Naive thymus-derived CD8-positive, alpha-beta T cell (primary cell): ENCODE data around the gene TDRD12. TPM values are rescaled to one million over a fixed set of nuclear protein-coding genes. Genes with fewer than 3 reads are reported as not detected.
"Not testable (repeated sequence)": the region's sequence is repeated elsewhere in the genome, so short reads cannot be mapped to it uniquely, and the experiment has no call there.

Experiments
- ATAC-seq, 2 donors: fragments of 150-1000 bp; cut with Tn5 transposase in 1 of 2; sonication (Bioruptor Pico), chemical (Tn5 transposase) in 1 of 2; 1 replicate in 1 of 2; 2 replicates in 1 of 2; pipeline ENCODE4 v1.10.0; 2021; ENCODE audit warnings: mild to moderate bottlenecking in 2 of 2, moderate library complexity in 2 of 2
- POLR2A ChIA-PET: fragments of 350-600 bp; sonication (Branson Sonifier 250); formaldehyde crosslinking; loops from one replicate; lab custom pipeline; 2021; ENCODE audit warnings: antibody characterized with exemption; lab: Charles Lee
- DNase-seq, 10 donors: peaks; one replicate each; pipeline versions ENCODE4 v3.0.0 to v3.0.0-alpha.2; 2020 to 2022
- H3K27ac Mint-ChIP-seq, 10 donors: one replicate each; pipeline ENCODE4 v1.8.0; 2020 to 2022; ENCODE audit warnings: mild to moderate bottlenecking in 10 of 10, mixed read lengths in 10 of 10, moderate library complexity in 4 of 10, inconsistent platforms in 1 of 10
- H3K27me3 Mint-ChIP-seq, 5 donors: one replicate each; pipeline ENCODE4 v1.8.0; 2021 to 2022; ENCODE audit warnings: mixed read lengths in 5 of 5
- H3K36me3 Mint-ChIP-seq, 3 donors: one replicate each; pipeline ENCODE4 v1.8.0; 2020 to 2022; ENCODE audit warnings: mixed read lengths in 3 of 3, mild to moderate bottlenecking in 2 of 3, inconsistent platforms in 1 of 3
- H3K4me1 Mint-ChIP-seq, 4 donors: one replicate each; pipeline ENCODE4 v1.8.0; 2021 to 2022; ENCODE audit warnings: mixed read lengths in 4 of 4
- H3K4me3 Mint-ChIP-seq, 10 donors: one replicate each; pipeline ENCODE4 v1.8.0; 2020 to 2022; ENCODE audit warnings: mild to moderate bottlenecking in 10 of 10, mixed read lengths in 10 of 10, moderate library complexity in 6 of 10, inconsistent platforms in 1 of 10
- H3K9me3 Mint-ChIP-seq, 9 donors: one replicate each; pipeline ENCODE4 v1.8.0; 2020 to 2022; ENCODE audit warnings: mixed read lengths in 9 of 9, mild to moderate bottlenecking in 3 of 9, inconsistent platforms in 1 of 9, moderate library complexity in 1 of 9
- polyA plus RNA-seq, 3 donors: library from polyadenylated mRNA; unstranded; fragments of 300-500 nt; fragmentation: Illumina TruSeq; gene quantifications; one replicate each; pipeline ENCODE4 v1.2.3, GENCODE V29; 2021
- total RNA-seq, 8 experiments: library from RNA in 2 of 8; stranded (reverse) in 2 of 8; gene quantifications; one replicate each; pipeline ENCODE4 v1.2.3 and lab custom pipeline; 2021 to 2026

The TDRD12 gene
- total and polyA plus RNA-seq, 5 experiments from 2014 or later, result 0.06 to 0.70 (median 0.18) TPM

GRCh38 chr19:32829345-32829896 lies 109.9 kb downstream of the TDRD12 start:
- Mint-ChIP-seq H3K4me3 (peak overlapping the region in 7 of 10 donors; percentile 33 to 80 (median 52)), H3K27ac (peak overlapping the region in 3 of 10 donors; percentile 13 to 60 (median 55)), H3K27me3 (peaks cover 0 to 9% (median 4%) of the 10 kb centered on the region in 5 donors), H3K36me3 (no peaks in the 10 kb centered on the region), H3K4me1 (peaks cover 0 to 15% (median 7%) of the 10 kb centered on the region in 4 donors), H3K9me3 (no peaks in the 10 kb centered on the region)
- POLR2A ChIA-PET, result interaction anchor here (0.6 kb wide), 1 partner anchor 249 kb away, joined by 3 read pairs; no protein-coding TSS in a partner anchor
- DNase-seq, result no peak
- ATAC-seq, result no peak

- ATAC-seq, result no peak
- H3K4me3 Mint-ChIP-seq, result no peak overlapping the region
- H3K36me3 Mint-ChIP-seq, result no peaks in the 10 kb centered on the region
- peaks cover 0 to 12% (median 4%) of the 10 kb centered on the region in 4 donors for H3K4me1 Mint-ChIP-seq
- H3K27me3 Mint-ChIP-seq, result peaks cover 0 to 2% (median 0%) of the 10 kb centered on the region in 5 donors
- no peak overlapping the region for H3K27ac Mint-ChIP-seq
- no peaks in the 10 kb centered on the region for H3K9me3 Mint-ChIP-seq
- POLR2A ChIA-PET, result no interaction called here
- no peak for DNase-seq
Observed at GRCh38 chr19:32830231-32831014, 110.9 kb downstream of the TDRD12 start.

GRCh38 chr19:32831611-32832010 lies 112.0 kb downstream of the TDRD12 start:
- no peak for DNase-seq
- Mint-ChIP-seq H3K27ac (peak overlapping the region in 1 of 10 donors; percentile 79), H3K36me3 (no peaks in the 10 kb centered on the region), H3K27me3 (peaks cover 0 to 2% (median 0%) of the 10 kb centered on the region in 5 donors), H3K4me1 (peaks cover 0 to 12% (median 4%) of the 10 kb centered on the region in 4 donors), H3K9me3 (no peaks in the 10 kb centered on the region), H3K4me3 (no peak overlapping the region)
- no peak for ATAC-seq
- POLR2A ChIA-PET, result interaction anchor here (0.6 kb wide), 1 partner anchor 252 kb away, joined by 4 read pairs; no protein-coding TSS in a partner anchor

GRCh38 chr19:32832094-32832493 lies 112.5 kb downstream of the TDRD12 start:
- H3K9me3 Mint-ChIP-seq, DNase-seq, H3K36me3 Mint-ChIP-seq, POLR2A ChIA-PET, H3K27me3 Mint-ChIP-seq, H3K4me3 Mint-ChIP-seq, ATAC-seq: not testable (repeated sequence)
- Mint-ChIP-seq H3K4me1 (peaks cover 0 to 12% (median 5%) of the 10 kb centered on the region in 4 donors), H3K27ac (peak overlapping the region in 1 of 10 donors; percentile 79)

GRCh38 chr19:32832825-32833224 lies 113.3 kb downstream of the TDRD12 start:
- H3K36me3 Mint-ChIP-seq, H3K9me3 Mint-ChIP-seq, H3K27me3 Mint-ChIP-seq, ATAC-seq, H3K4me3 Mint-ChIP-seq, DNase-seq, POLR2A ChIA-PET: not testable (repeated sequence)
- Mint-ChIP-seq H3K27ac (peak overlapping the region in 1 of 10 donors; percentile 7), H3K4me1 (peaks cover 0 to 16% (median 5%) of the 10 kb centered on the region in 4 donors)

GRCh38 chr19:32833388-32833787 lies 113.8 kb downstream of the TDRD12 start:
- H3K9me3 Mint-ChIP-seq, H3K4me3 Mint-ChIP-seq, H3K27me3 Mint-ChIP-seq, H3K36me3 Mint-ChIP-seq, POLR2A ChIA-PET, H3K27ac Mint-ChIP-seq, DNase-seq, ATAC-seq: not testable (repeated sequence)
- peaks cover 0 to 15% (median 6%) of the 10 kb centered on the region in 4 donors for H3K4me1 Mint-ChIP-seq

- no peaks in the 10 kb centered on the region for H3K27me3 Mint-ChIP-seq
Observed at GRCh38 chr19:32837531-32837930, 118.0 kb downstream of the TDRD12 start.

GRCh38 chr19:32842061-32842460 lies 122.5 kb downstream of the TDRD12 start:
- peaks cover 3 to 16% (median 14%) of the 10 kb centered on the region in 3 donors for H3K36me3 Mint-ChIP-seq
- H3K27me3 Mint-ChIP-seq, result no peaks in the 10 kb centered on the region
- peaks cover 0 to 20% (median 14%) of the 10 kb centered on the region in 9 donors for H3K9me3 Mint-ChIP-seq
- H3K27ac Mint-ChIP-seq, result peak overlapping the region in 1 of 10 donors; percentile 39
- POLR2A ChIA-PET, result no interaction called here
- no peak overlapping the region for H3K4me3 Mint-ChIP-seq
- no peak for DNase-seq
- ATAC-seq, result no peak
- peaks cover 0 to 19% (median under 1%) of the 10 kb centered on the region in 4 donors for H3K4me1 Mint-ChIP-seq

More at GRCh38 chr19:32837531-32837930, 118.0 kb downstream of the TDRD12 start:
- POLR2A ChIA-PET, result no interaction called here
- DNase-seq (no peak), ATAC-seq (no peak)
- H3K4me1 Mint-ChIP-seq, result peaks cover 0 to 5% (median 2%) of the 10 kb centered on the region in 4 donors
- peaks cover 0 to 18% (median 13%) of the 10 kb centered on the region in 9 donors for H3K9me3 Mint-ChIP-seq
- no peak overlapping the region for H3K4me3 Mint-ChIP-seq
- no peak overlapping the region for H3K27ac Mint-ChIP-seq
- H3K36me3 Mint-ChIP-seq, result peaks cover 3 to 14% (median 10%) of the 10 kb centered on the region in 3 donors

- DNase-seq (no peak), ATAC-seq (no peak)
- POLR2A ChIA-PET, result no interaction called here
- H3K27ac Mint-ChIP-seq, result no peak overlapping the region
- H3K4me3 Mint-ChIP-seq, result no peak overlapping the region
- peaks cover 3 to 19% (median 14%) of the 10 kb centered on the region in 3 donors for H3K36me3 Mint-ChIP-seq
- H3K9me3 Mint-ChIP-seq, result peaks cover 0 to 26% (median 16%) of the 10 kb centered on the region in 9 donors
- H3K4me1 Mint-ChIP-seq, result peaks cover 0 to 14% (median under 1%) of the 10 kb centered on the region in 4 donors
- no peaks in the 10 kb centered on the region for H3K27me3 Mint-ChIP-seq
Observed at GRCh38 chr19:32843716-32844245, 124.2 kb downstream of the TDRD12 start.

GRCh38 chr19:32848035-32848434 lies 128.5 kb downstream of the TDRD12 start:
- peaks cover 0 to 11% (median under 1%) of the 10 kb centered on the region in 4 donors for H3K4me1 Mint-ChIP-seq
- H3K4me3 Mint-ChIP-seq, H3K27ac Mint-ChIP-seq, H3K36me3 Mint-ChIP-seq, ATAC-seq, H3K27me3 Mint-ChIP-seq, POLR2A ChIA-PET, DNase-seq: not testable (repeated sequence)
- H3K9me3 Mint-ChIP-seq, result peaks cover 0 to 10% (median 2%) of the 10 kb centered on the region in 9 donors

GRCh38 chr19:32852216-32852615 lies 132.6 kb downstream of the TDRD12 start:
- Mint-ChIP-seq H3K36me3 (peaks cover 0 to 3% (median 0%) of the 10 kb centered on the region in 3 donors), H3K27me3 (no peaks in the 10 kb centered on the region), H3K27ac (no peak overlapping the region), H3K9me3 (peaks cover 0 to 4% (median under 1%) of the 10 kb centered on the region in 9 donors), H3K4me1 (peaks cover 0 to under 1% (median 0%) of the 10 kb centered on the region in 4 donors), H3K4me3 (no peak overlapping the region)
- ATAC-seq, result no peak
- no peak for DNase-seq
- POLR2A ChIA-PET, result no interaction called here

GRCh38 chr19:32856818-32857217 lies 137.3 kb downstream of the TDRD12 start:
- POLR2A ChIA-PET, H3K27me3 Mint-ChIP-seq, DNase-seq, ATAC-seq, H3K36me3 Mint-ChIP-seq, H3K9me3 Mint-ChIP-seq, H3K27ac Mint-ChIP-seq, H3K4me3 Mint-ChIP-seq, H3K4me1 Mint-ChIP-seq: not testable (repeated sequence)

GRCh38 chr19:32857584-32857983 lies 138.0 kb downstream of the TDRD12 start:
- POLR2A ChIA-PET, result no interaction called here
- DNase-seq, result no peak
- no peaks in the 10 kb centered on the region for H3K27me3 Mint-ChIP-seq
- H3K27ac Mint-ChIP-seq, result no peak overlapping the region
- no peaks in the 10 kb centered on the region for H3K4me1 Mint-ChIP-seq
- no peak for ATAC-seq
- H3K36me3 Mint-ChIP-seq, result no peaks in the 10 kb centered on the region
- H3K9me3 Mint-ChIP-seq, result no peaks in the 10 kb centered on the region
- no peak overlapping the region for H3K4me3 Mint-ChIP-seq
